GM21528 (cell line): ENCODE data around the gene BCOR.

Source experiments
- ATAC-seq: cut with Tn5 transposase; IDR thresholded peaks from one replicate; pipeline ENCODE4 v1.9.1; 2021; ENCODE audit warnings: mild to moderate bottlenecking, moderate library complexity; ENCODE audit not compliant: unreplicated experiment, low FRiP score

The BCOR gene

DNA sequence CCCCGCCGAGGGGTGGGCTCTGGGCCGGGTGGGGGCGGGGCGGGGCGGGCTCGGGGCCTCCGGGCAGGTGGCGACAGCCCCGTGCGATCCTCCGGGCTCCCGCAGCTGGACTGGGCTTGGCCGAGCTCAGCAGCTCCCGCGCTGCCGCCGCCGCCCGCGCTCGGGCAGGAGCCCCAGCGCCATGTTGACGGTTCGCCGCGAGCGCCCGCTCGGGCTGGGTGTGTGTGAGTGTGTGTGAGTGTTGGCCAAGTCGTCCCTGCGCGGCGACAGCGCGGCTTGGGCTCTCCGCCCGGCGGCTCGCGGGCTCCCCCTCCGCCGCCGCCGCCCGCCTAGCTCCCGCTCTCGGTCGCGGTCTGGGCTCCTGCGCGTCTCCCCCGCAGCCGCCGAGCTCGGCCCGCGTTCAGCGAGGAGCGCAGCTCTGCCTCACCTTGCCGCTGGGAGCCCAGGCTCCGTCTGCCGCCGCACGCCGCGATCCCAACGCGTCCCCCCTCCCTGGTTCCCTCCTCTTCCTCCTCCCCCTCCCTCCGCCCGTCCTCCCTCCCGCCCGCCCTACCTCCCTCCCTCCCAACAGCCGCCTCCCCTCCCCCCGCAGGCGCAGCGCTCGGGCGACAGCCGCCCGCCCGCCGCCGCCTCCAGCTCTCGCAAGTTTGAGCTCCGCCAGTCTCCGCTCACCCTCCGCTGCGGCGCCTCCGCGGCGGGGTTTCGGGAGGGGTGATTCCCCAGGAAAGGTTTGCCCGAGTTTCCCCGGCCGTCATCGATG, at the start of gene BCOR:
Gene BCOR, minus strand, starts transcription at position 455 of the 760 bp plus-strand sequence. CDS start 20,029 bp downstream, outside the sequence.
- ATAC-seq, result no peak

DNA sequence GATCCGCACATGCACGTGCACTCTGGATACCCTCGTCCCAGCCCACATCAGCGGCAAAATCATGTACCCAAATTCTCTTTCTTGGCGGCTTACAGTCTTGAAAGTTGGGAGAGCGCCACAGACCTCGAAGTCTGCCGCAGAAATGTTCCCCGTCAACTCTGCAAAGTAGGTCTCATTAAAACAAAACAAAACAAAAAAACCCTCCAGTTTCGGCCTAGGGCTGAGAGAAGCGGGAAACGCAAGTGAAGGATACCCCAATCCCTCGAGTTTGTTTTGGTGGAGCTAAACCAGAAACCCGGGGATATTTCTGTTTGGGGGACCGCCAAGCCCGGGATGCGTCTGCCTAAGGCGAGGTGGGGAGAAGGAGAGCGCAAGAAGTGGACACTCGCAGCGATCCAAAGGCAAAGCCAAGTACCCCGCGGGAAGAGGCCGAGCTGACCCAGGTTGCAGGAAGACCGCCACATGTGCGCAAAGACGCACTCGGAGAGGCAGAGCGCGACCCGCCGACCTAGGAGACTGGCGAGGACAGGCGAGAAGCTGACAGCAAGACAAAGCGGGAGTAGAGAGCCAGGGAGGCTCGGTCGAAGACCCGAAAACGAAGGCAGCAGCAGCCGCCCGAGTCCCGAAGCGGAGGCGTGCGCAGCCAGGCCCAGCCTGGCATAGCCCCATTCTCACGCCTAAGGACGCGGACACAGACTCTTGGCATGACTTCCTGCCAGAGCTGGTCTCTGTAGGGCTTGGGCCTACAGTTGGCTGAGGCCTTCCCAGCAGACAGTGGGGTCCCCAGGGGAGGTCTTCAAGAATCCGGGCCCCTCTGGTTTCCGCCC, 49.6 kb upstream of the BCOR start:
- no peak for ATAC-seq

DNA sequence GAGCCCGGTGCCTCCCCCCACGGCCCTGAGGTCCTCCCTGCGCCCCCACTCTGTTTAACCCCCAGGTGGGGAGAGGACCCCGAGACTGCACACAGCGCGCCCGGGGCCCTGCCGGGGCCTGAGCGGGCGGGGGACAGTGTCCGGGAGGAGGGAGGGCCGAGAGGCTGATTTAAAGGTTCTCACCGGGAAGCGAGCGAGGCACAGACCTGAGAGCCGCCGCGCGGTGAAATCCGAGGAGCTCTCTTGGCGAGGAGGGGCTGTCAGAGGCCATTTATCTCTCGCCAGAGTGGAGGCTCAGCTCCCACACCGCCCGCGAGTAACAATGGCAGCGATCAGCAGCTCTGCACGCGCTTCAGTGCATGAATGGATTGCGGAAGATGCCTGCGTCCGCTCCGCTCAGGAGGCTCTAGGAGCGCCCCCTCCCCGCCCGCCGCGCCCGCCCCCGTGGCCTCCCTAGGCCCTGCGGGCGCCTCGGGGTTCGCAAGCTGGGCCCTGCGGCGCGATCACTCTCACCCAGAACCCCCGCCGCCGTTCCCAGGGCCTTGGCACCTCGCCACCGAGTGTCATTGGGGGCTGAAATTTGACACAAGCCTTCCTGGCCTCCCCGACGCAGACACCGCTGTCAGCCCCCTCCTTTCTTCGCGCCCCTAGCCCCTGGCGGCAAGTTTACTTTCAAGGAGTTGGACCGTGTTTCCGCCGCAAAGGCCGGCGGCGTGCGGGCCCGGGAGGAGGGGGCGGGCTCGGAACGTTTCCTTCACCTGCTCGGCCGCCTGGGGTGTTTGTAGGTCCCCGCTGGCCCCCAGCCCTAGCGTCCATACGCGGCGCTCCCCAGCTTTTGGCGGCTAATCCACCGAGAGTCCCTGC, 48.7 kb upstream of the BCOR start:
- no peak for ATAC-seq

DNA sequence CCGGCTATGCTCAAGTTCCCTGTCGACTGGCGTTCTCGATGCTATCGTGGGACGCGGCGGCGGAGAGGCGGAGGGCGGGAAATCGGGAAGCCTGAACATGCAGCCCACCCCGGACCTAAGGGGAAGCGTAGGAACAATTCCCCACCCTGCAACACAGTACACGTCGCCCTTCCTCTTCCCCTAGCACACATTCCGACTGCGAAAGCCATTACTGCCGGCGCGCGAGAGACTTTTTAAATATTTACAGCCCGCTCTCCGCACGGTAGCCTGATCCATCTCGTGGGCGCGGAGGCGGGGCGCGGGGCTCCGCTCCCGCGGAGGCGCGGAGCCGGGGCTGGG, 48.1 kb upstream of the BCOR start:
- ATAC-seq, result no peak

DNA sequence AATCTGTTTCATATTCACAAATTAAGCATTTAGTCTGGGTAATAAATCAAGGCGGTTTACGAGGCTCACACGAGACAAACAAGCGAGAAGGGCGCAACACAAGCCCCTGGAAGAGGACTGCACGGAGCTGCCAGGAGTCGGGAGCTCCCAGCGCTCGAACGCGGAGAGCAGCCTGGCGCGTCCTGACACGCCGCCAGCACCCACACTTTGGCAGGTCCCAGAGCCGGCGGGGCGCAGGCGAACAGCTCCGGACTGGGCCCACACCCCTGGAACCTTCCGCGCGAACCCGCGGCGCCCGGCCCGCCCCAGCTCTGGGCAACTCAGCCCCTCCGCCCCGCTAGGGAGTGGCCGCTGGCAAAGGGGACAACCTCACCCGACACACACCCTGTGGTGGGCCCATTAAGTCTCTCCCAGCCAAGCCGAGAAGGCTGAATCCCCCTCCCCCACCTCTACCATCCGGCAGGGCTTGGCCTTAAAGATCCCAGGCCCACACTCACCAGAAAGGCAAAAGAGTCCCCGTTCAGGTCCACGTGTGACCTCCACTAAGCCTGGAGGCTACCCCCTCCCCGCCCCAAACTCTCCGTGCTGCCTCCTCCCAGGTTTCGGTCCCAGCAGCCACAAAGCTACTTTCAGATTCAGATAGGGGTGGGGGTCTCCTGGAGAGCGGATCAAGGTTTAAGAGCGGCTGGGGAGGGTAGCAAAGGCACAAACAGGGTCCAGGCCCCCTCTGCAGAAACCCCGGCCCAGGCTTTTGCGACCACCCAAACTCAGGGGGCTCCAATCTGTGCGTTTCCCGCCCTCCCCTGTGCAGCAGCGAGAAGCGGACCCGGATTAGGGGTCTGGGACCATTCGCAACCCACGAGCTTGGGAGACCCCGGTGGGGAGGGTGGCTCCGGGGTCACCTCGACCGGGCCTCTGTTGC, 47.5 kb upstream of the BCOR start:
- no peak for ATAC-seq

DNA sequence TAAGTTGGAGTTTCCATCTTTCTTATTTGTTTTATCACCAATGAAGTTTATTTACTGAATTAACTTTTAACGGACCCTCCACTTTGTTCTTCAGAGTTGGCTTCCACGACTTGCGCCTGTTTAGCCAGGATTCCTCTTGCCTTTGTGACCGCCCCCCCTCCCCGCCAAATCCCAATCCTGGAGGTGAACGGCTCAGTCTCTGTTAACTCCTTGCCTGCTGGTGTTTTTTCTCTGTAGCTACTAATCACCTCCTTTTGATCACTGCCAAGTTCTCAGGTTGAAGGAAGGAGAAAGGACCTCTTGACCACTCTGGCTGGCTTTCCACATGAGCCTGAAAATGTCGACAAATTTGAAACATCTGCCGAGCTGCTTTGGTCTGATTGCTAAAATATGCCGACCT, 46.8 kb upstream of the BCOR start:
- no peak for ATAC-seq

DNA sequence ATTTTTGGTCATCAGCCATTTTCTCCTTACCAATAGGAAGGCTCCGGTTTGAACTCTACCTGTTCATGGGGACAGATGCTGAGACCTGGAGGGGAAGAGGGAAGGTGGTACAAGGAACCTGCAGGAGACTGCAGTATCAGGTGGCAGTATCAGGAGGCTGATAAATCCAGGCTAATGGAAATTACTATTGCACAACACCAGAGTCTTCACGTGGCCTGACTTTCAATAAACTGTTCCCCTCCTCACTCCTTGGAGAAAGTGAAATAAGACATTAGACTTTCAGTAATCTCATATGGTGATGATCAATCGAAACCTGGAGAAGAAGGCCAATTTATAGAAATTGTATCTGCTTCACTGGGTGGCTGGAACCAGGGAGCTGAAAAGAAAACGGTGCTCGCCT, 46.2 kb upstream of the BCOR start:
- ATAC-seq, result no peak

DNA sequence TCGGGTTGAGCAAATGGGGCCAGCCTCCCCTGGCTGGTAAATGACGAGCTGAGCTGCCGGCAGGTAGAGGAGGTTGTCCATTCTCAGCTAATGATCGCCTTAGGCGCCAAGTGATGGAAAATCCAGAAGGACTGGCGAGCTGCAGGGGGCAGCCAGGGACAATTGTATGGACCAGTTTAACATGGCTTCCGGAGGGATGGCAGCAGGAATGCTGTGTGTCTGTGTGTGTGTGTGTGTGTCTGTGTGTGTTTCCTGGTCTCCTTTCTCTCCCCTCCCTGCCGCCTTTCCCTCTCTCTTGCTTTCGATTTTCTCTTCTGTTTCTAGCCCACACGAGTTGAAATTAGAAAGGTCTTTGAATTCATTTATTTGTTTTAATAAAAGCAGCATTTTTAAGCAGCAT, 45.2 kb upstream of the BCOR start:
- ATAC-seq, result no peak

DNA sequence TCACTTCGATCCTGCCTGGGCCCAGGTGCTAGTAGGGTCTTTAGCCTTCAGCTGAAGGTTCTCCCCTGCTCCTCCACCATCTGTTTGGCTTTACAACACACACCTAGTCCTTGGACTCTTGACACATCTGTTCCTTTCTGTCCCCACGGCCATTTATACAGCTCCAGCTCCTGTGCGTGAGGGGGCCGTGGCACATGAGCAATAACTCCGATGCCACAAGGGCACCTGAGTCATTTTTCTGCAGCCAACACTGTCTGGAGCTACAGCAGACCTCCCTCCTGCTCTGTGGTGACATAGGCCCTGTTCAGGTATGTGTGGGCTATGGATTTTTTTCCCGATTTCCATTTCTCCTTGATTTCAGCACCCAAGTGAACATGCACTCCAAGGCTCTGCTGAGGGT, 44.7 kb upstream of the BCOR start:
- no peak for ATAC-seq

DNA sequence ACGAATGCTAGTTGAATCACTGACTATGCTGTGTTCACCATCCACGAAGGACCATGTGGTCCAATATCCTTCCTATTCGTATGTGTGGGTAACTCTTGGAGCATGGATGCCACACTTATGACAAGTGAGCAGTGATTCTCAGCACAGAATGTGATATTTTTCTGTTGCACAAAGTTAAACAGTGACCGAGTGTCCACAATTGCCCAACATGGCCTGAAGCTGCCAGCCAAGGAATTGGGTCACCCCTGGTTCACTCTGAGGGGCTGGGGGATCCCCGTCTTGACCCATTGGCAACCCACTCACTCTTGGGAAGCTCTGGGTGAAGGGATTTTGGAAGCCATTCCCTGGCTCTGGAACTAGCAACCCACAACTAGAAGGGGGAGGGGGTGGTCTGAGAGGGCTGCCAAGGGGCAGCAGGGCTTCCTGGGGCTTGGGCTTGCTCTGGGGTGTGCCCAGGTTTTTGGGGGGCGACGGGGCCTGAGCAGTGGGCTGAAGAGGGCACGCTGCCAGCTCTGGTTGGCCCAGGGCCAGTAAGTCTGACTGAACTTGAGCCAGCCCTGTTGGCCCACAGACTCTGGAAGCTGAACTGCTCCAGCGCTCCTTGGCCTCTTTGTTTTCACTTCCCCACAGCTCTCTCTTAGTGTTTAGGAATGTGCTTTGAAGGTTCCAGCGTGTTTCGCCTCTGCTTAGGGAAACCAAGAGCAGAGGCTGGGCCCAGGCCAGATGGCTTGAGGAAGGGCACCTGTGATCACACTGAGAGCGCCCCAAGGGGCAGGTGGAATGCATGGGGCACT, 43.1 kb upstream of the BCOR start:
- no peak for ATAC-seq

DNA sequence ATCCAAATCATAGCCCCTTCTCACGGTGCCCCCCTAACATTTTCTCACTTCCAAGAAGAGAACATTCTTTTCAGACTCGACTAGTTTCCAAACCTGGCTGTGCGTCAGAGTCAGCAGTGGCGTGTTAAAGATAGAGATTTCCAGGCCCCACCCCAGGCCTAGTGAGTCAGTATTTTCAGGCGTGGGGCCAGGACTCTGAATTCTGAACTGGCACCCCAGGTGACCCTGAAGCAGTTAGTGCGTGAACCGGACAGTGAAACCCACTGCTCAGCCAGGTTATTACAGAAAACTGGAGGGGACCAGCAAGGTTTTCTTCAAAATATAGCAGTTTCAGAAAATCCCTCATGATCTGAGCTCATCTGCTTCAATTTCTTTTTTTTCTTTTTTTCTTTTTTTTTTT, 35.0 kb upstream of the BCOR start:
- ATAC-seq, result no peak

DNA sequence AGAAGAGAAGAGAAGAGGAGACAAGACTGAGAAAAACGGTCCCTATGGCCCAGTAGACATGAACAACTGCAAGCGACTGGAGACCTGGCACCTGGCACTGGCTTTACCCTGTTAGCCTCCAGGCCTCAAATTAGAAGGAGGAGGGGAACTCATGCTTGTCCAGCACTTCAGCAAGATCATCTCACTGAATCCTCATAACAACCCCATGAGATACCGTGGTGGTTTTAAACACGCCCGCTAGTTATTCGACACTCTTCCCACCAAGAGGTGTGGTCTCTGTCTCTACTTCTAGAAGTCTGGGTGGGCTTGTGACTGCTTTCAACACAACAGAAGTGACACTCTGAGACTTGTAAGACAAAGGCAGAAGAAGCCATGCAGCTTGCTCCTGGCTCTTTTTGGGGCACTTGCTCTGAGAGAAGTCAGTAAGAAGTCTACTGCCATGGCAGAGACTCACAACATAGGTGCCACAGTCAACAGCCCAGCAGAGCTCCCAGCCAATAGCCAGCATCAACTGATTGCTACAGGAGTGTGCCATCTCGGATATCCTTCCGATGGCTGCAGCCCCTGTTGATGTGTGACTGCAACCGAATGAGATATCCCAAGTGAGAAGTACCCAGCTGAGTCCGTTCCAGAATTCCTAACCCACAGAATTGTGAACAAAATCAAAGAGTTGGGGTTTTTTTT, 34.0 kb upstream of the BCOR start:
- ATAC-seq, result no peak

DNA sequence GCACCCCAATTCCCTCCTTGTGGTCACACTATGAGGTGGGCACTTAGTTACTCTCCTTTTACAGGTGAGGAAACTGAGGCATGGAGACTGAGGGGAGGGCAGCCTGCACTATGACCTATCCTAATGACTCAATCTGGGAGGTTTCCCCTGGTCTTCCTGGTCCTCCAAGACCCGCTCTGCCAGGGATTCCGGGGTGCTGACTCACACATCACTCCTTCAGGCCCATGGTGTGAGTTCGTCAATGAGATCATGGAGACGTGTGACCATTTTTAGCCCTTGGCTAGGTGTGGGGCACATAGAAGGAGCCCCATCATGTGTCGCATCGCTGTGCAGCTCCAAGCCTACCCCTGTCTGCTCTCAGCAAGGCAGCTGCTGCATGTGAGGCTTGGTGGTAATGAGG, 32.4 kb upstream of the BCOR start:
- no peak for ATAC-seq

DNA sequence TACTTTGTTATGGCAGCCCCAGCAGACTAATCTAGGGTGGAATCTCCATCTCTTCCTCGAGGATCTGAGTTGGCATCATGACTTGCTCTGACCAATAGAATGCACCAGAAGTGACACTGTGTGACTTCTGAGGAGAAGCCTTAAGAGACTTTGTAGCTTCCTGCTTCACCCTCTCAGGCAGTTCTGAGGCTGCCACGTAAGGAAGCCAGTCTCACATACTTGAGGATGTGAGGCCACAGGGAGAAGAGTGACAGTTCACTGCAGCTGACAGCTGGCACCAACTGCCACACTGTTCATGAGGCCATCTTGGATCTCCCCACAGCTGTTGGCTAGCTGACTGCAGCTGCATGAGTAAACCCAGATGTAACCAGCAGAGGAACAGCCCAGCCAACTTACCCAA, 29.3 kb upstream of the BCOR start:
- no peak for ATAC-seq

DNA sequence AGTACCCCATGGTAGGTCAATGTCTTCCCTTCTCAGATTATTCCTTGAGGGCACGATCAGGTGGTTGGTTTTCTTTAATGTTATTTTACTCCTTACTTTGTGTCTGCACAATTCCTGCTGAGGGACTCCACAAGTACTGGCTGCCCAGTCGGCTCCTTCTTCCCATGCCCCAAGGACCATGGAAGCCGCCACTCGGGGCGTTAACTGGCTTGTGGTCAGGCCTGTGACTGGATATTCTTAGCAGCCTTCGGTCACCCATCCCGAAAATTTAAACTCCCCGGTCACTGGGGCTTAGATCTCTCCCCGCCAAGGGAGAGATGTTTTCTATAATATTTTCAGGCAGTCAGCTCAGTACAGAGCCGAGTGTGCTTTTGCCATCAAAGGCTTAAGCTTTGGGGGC, 24.7 kb upstream of the BCOR start:
- no peak for ATAC-seq

DNA sequence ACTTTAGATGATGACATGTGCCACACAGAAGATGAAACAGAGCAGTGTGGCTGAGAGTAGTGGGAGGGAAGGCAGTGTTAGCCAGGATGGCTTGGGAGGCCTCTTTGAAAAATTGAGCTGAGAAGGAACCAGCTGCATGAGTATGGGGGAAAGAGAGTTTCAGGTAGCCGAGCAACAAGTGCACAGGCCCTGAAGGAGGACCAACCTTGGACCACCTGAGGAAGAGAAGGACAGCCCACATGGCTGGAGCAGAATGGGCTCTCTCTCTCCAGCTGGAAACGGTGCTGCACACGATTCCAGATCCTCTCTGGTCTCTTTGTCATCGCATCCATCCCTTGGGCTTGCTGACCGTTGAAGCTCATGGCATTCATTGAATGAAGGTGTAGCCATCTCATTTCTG, 23.9 kb upstream of the BCOR start:
- no peak for ATAC-seq

DNA sequence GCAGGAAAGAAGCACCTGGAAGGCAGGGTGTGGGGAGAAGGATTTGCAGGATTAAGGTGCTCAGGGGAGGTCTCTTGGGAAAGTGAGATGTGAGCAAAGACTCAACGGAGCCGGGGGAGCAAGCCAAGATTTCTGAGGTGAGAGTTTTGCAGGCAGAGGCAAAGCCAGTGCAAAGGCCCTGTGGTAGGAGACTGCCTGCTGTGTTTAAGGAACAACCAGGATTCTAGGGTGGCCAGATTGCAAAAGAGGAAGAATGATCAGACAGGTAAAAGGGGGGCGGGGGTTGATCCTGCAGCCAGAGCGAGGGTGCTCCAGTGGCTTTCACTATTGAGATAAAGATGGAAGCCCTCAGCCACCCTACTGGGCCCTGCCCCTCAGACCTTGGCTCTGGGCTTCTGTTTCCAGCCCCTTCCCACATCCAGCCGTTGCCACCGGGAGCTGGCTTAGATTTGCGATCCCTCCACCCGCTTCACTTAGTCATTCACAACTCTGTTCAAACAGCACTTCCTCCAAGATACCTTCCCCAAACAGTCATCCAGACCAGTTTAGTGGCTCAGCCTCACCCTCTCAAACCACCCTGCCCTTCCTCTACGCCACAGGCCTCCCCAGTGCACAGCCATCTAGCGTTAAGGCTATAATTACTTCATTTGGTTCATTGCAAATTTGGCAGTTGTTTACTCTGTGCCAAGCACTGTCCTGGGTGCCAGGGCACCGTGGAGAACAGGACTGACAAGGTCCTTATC, 23.3 kb upstream of the BCOR start:
- ATAC-seq, result no peak

DNA sequence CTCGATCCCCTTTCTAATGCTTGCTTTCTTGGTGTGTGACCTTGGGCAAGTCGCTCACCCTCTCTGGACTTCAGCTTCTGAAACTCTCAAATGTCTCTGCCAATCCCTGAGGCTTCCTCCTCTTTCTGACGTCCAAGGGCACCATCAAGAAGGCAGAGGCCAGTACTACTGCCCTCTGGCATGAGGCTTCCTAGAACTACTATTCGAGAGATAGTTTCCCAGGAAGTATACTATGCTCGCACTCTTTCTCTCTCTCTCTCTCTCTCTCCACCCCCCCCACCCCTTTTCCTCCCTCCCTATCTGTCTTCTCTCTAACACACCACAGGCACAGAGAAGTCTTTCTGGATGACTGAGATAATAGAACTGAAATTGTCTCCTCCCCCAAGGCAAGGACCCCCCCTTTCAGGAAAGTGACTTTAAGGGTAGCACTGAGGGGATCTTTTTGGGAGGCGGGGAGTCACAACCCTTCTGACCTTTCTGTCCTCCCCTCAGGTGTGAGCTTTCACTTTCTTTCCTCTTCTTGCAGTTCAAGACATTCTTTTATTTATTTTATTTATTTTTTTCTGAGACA, 20.0 kb upstream of the BCOR start:
- ATAC-seq, result no peak
